ENCODE measurements around the gene DTNA. TPM values are rescaled to one million over a fixed set of nuclear protein-coding genes. Genes with fewer than 3 reads are reported as not detected.

The DTNA gene
- total and polyA plus RNA-seq, 2 of the 8 experiments (the other 6 are each of a cell fraction or from before 2014, with no cell fraction given), result 30.2 to 32.7 TPM

- Histone ChIP-seq H3K9ac (replicated peaks in 1 of 4; ENCODE audit: extremely low read depth in 1 of 4, low read depth in 3 of 4, low read length in 3 of 4) (no peak overlapping the region), H3K4me2 (ENCODE audit: insufficient read depth in 1 of 2, low read depth in 2 of 2, low read length in 2 of 2) (no peak overlapping the region), H3K79me1 (ENCODE audit: low read depth, low read length) (no peaks in the 10 kb centered on the region), H3K23ac (ENCODE audit: insufficient read length) (no peak overlapping the region), H4K20me1 (replicated peaks in 1 of 2; ENCODE audit: control insufficient read depth in 1 of 2, insufficient read depth in 2 of 2, low read length in 2 of 2) (no peaks in the 10 kb centered on the region), H4K8ac (ENCODE audit: extremely low read depth, insufficient read depth, low read length) (no peak overlapping the region), H2BK12ac (ENCODE audit: low read depth, low read length) (no peak overlapping the region), H4K5ac (ENCODE audit: insufficient read length, low read depth, low read length) (no peak overlapping the region), H3K4me3 (ENCODE audit: extremely low read depth in 1 of 4, insufficient read depth in 2 of 4, low read depth in 3 of 4, low read length in 4 of 4) (no peak overlapping the region), H3K27ac (ENCODE audit: low read depth, low read length) (no peak overlapping the region), H2BK120ac (replicated peaks; ENCODE audit: low read depth, low read length) (no peak overlapping the region), H3K79me2 (ENCODE audit: control insufficient read depth in 1 of 2, insufficient read depth in 2 of 2, low read length in 2 of 2) (no peaks in the 10 kb centered on the region), H3K23me2 (ENCODE audit: low read depth, low read length) (no peaks in the 10 kb centered on the region), H2BK20ac (ENCODE audit: low read length) (no peak overlapping the region), H4K91ac (replicated peaks; ENCODE audit: insufficient read length, low read length) (no peak overlapping the region), H2BK15ac (ENCODE audit: low read length) (no peak overlapping the region), H3K18ac (ENCODE audit: extremely low read depth, low read length) (no peak overlapping the region), H2AK5ac (ENCODE audit: low read depth, low read length) (no peak overlapping the region), H3K4me1 (replicated peaks in 1 of 4; ENCODE audit: control insufficient read depth in 3 of 4, insufficient read depth in 4 of 4, low read length in 3 of 4) (peaks cover 0 to 12% (median 4%) of the 10 kb centered on the region in 4 experiments; a peak in 3 of 7 replicates), H3K27me3 (replicated peaks in 1 of 4; ENCODE audit: control insufficient read depth in 3 of 4, extremely low read depth in 1 of 4, insufficient read depth in 3 of 4, low read length in 3 of 4) (no peaks in the 10 kb centered on the region), H2BK5ac (ENCODE audit: low read depth, low read length) (no peak overlapping the region), H3K56ac (replicated peaks; ENCODE audit: insufficient read length, low read depth, low read length) (no peak overlapping the region), H3K9me3 (ENCODE audit: insufficient read depth in 2 of 2, low read depth in 1 of 2, low read length in 1 of 2) (peaks cover 0 to 4% of the 10 kb centered on the region in 2 experiments; a peak in 2 of 4 replicates), H3K4ac (replicated peaks; ENCODE audit: insufficient read length, low read depth, low read length) (no peak overlapping the region), H3K36me3 (ENCODE audit: control insufficient read depth in 2 of 4, insufficient read depth in 4 of 4, low read length in 3 of 4) (no peaks in the 10 kb centered on the region), H2AFZ (ENCODE audit: low read length) (no peak overlapping the region), H3K14ac (ENCODE audit: insufficient read length) (no peak overlapping the region)
- FAIRE-seq (no peak), DNase-seq (ENCODE audit: low read depth in 1 of 2, low spot score in 2 of 2) (no peak)
- TF ChIP-seq BRCA1 (IDR thresholded peaks at IDR 0.05; ENCODE audit: low read depth, low read length), result no peak
- TF ChIP-seq CTCF (IDR thresholded peaks at IDR 0.05; ENCODE audit: control extremely low read depth in 1 of 3, insufficient read depth in 1 of 3, low read depth in 1 of 3, low read length in 3 of 3), result no peak
- TF ChIP-seq JUND (IDR thresholded peaks at IDR 0.05; ENCODE audit: low read length), result no peak
- TF ChIP-seq RBBP5 (IDR thresholded peaks at IDR 0.05; ENCODE audit: borderline replicate concordance, low read depth, low read length), result no peak
- TF ChIP-seq MAX (IDR thresholded peaks at IDR 0.05), result no peak
- 91% methylated on average over 2 of the region's 2 CpGs; no CpG with 5 or more reads in 1 of the 2 experiments for WGBS, 2 experiments (ENCODE audit: extremely low coverage in 1 of 2, insufficient coverage in 1 of 2, insufficient read length in 1 of 2, insufficient replicate concordance in 2 of 2, low coverage in 1 of 2, low lambda C conversion rate in 2 of 2, missing lambda C conversion rate in 1 of 2)
- CTCF ChIA-PET (ENCODE audit: partially characterized antibody), result interaction anchor here (0.6 to 1.6 kb wide), 4 partner anchors 18 to 179 kb away, joined by 3 to 6 read pairs (median 4); no protein-coding TSS in a partner anchor
- POLR2A ChIA-PET (ENCODE audit: partially characterized antibody), result no interaction called here
Measured at GRCh38 chr18:34840256-34840826, 130.2 kb downstream of the DTNA start.
